SK-N-SH (cell line): ENCODE measurements around the gene KRTAP5-4.
"Not testable (repeated sequence)": the region's sequence is repeated elsewhere in the genome, so short reads cannot be mapped to it uniquely, and the experiment has no call there.

Source experiments
- CTCF ChIP-seq: fragments of 200-600 bp; sonication (generic); IDR thresholded peaks from 2 replicates; pipeline ENCODE4 v1.6.1; 2017; ENCODE audit warnings: antibody characterized with exemption, mild to moderate bottlenecking, moderate library complexity
- FOXM1 ChIP-seq: IDR thresholded peaks from 2 replicates; pipeline ENCODE4 v1.4.0; 2012; ENCODE audit warnings: low read depth, mild to moderate bottlenecking
- MAX ChIP-seq: IDR thresholded peaks from 2 replicates; pipeline ENCODE4 v1.4.0; 2012; ENCODE audit warnings: low read depth
- MEF2A ChIP-seq: IDR thresholded peaks from 2 replicates; pipeline ENCODE4 v1.4.0; 2012; ENCODE audit warnings: low read depth, borderline replicate concordance
- PBX3 ChIP-seq: IDR thresholded peaks from 2 replicates; pipeline ENCODE4; 2012
- POLR2AphosphoS5 ChIP-seq: IDR thresholded peaks from 2 replicates; pipeline ENCODE4 v1.6.1; 2012; ENCODE audit warnings: low read depth, low read length
- RCOR1 ChIP-seq: fragments of 150-350 bp; IDR thresholded peaks from 2 replicates; pipeline ENCODE4 v1.6.1; 2017; ENCODE audit warnings: antibody characterized with exemption, low read length
- RFX5 ChIP-seq: IDR thresholded peaks from 2 replicates; pipeline ENCODE4 v1.6.1; 2012; ENCODE audit warnings: mild to moderate bottlenecking, improper control_type of control experiment, low read length
- SMC3 ChIP-seq: IDR thresholded peaks from 2 replicates; pipeline ENCODE4 v1.6.1; 2012; ENCODE audit warnings: low read depth, low read length, improper control_type of control experiment
- TAF1 ChIP-seq: IDR thresholded peaks from 2 replicates; pipeline ENCODE4 v1.6.1; 2012; ENCODE audit warnings: low read depth, mild to moderate bottlenecking, low read length, moderate library complexity, borderline replicate concordance
- TEAD4 ChIP-seq: IDR thresholded peaks from 2 replicates; pipeline ENCODE4 v1.4.0; 2012; ENCODE audit warnings: mild to moderate bottlenecking, borderline replicate concordance; ENCODE audit not compliant: insufficient read depth
- TF ChIP-seq, protein P1 (sequence below): IDR thresholded peaks from 2 replicates; pipeline ENCODE4 v1.4.0; 2012; ENCODE audit warnings: low read depth, borderline replicate concordance

GRCh38 chr11:1596576-1597121 lies 25.3 kb downstream of the KRTAP5-4 start:
- TF ChIP-seq SMC3, RCOR1, PBX3, CTCF, TEAD4, MAX, FOXM1, POLR2AphosphoS5, TAF1, RFX5, MEF2A: not testable (repeated sequence)
- TF ChIP-seq, protein P1, sequence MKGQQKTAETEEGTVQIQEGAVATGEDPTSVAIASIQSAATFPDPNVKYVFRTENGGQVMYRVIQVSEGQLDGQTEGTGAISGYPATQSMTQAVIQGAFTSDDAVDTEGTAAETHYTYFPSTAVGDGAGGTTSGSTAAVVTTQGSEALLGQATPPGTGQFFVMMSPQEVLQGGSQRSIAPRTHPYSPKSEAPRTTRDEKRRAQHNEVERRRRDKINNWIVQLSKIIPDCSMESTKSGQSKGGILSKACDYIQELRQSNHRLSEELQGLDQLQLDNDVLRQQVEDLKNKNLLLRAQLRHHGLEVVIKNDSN, result not testable (repeated sequence)
